HEK293 (cell line): Measurements from ENCODE around the gene B4GALT6.

ENCODE experiments used
- CTCF ChIA-PET: fragments of 350-600 bp; formaldehyde crosslinking; extraction: SDS; loops from one replicate; lab custom pipeline; 2021; ENCODE audit warnings: antibody characterized with exemption; lab: Yijun Ruan, JAX
- POLR2A ChIA-PET: fragments of 300-600 bp; formaldehyde crosslinking; extraction: SDS; loops from one replicate; lab custom pipeline; 2020; ENCODE audit warnings: antibody characterized with exemption, inconsistent platforms; lab: Yijun Ruan, JAX
- H3K27ac ChIP-seq: fragments of 200-500 bp; sonication (Bioruptor generic); 2 replicates; pipeline ENCODE4 v1.5.1; 2014; ENCODE audit warnings: low read depth, low read length, control low read depth, inconsistent platforms; ENCODE audit errors: extremely low read depth
- H3K36me3 ChIP-seq, 2 experiments: fragments of 200-500 bp in 1 of 2; sonication (Bioruptor generic) in 1 of 2; 1 replicate in 1 of 2; 2 replicates in 1 of 2; pipeline ENCODE4 v1.5.1; 2014 to 2017; ENCODE audit warnings: inconsistent platforms in 2 of 2, low read length in 2 of 2; ENCODE audit not compliant: control insufficient read depth in 2 of 2, insufficient read depth in 1 of 2
- H3K4me1 ChIP-seq: fragments of 200-500 bp; sonication (Bioruptor generic); 2 replicates; pipeline ENCODE4 v1.5.1; 2014; ENCODE audit warnings: mild to moderate bottlenecking, low read length, inconsistent platforms; ENCODE audit not compliant: control insufficient read depth, insufficient read depth
- H3K4me3 ChIP-seq: 2 replicates; pipeline ENCODE4 v1.5.1; 2011; ENCODE audit warnings: low read depth, mild to moderate bottlenecking, control low read depth, low read length, moderate library complexity
- H3K9me3 ChIP-seq: fragments of 200-500 bp; sonication (Bioruptor generic); 2 replicates; pipeline ENCODE4 v1.5.1; 2014; ENCODE audit warnings: low read depth, low read length, inconsistent platforms; ENCODE audit not compliant: control insufficient read depth, insufficient read depth
- ZNF121 ChIP-seq: fragments of 450-650 bp; formaldehyde crosslinking; IDR thresholded peaks from 2 replicates; pipeline ENCODE4 v1.5.1; 2016; ENCODE audit warnings: missing biosample characterization, missing genetic modification characterization

The B4GALT6 gene

DNA sequence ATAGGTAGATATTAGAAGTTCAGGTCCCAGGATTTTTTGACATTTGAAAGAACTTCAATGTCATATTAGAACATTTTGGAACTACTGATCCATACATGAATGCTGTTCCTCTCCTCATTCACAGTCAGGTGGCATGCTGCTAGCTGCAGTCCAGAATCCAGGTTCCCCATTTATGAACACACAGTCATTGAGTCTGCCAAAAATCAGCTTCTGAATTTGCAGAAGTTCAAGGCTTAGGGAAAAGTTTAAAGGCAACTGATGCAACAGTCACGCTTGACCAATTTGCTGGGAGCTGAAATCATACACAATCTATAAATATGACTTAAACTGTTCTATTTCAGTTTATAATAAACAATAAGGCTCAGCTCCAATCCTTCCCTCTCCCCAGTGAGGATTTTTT, 110.0 kb downstream of the B4GALT6 start:
- Histone ChIP-seq H3K27ac (no peak overlapping the region), H3K4me1 (no peaks in the 10 kb centered on the region)
- POLR2A ChIA-PET: interaction anchor here (0.6 kb wide), 1 partner anchor 106 kb away, joined by 3 read pairs; no protein-coding TSS in a partner anchor
- TF ChIP-seq ZNF121 (tag by site-specific recombination): no peak
- TF ChIP-seq, all 188 proteins: peak for 0
- Histone ChIP-seq H3K9me3 (no peaks in the 10 kb centered on the region), H3K4me3 (no peak overlapping the region), H3K36me3 (no peaks in the 10 kb centered on the region)
- CTCF ChIA-PET: interaction anchor here (0.6 to 1.1 kb wide), 2 partner anchors 10 to 163 kb away, joined by 3 to 5 read pairs; no protein-coding TSS in a partner anchor
